ENCODE results near the gene FABP3. TPM values are rescaled to one million over a fixed set of nuclear protein-coding genes. Genes with fewer than 3 reads are reported as not detected.

FABP3 gene
- total and polyA plus RNA-seq, 2 of the 13 experiments (the other 11 are each of a cell fraction or from before 2014, with no cell fraction given), result 0.21 to 0.24 TPM

GRCh38 chr1:31412732-31413404 is 40.0 kb upstream of the FABP3 start, which contains the start of gene SERINC2 (continued):
- TF ChIP-seq ZBTB14 (CRISPR knock-in tag; IDR thresholded peaks at IDR 0.05) (no peak), ZMYM3 (CRISPR knock-in tag; IDR thresholded peaks at IDR 0.05) (peak; percentile 21; the same call in 1 of the 2 replicates), MED1 (CRISPR knock-in tag; IDR thresholded peaks at IDR 0.05) (no peak), ZBTB1 (CRISPR knock-in tag; IDR thresholded peaks at IDR 0.05; ENCODE audit: borderline replicate concordance) (no peak), ZFAT (CRISPR knock-in tag; conservative IDR thresholded peaks at IDR 0.05) (no peak), STAG1 (CRISPR knock-in tag; IDR thresholded peaks at IDR 0.05) (no peak), ZNF510 (CRISPR knock-in tag; IDR thresholded peaks at IDR 0.05; ENCODE audit: low read depth) (no peak), ZNF451 (CRISPR knock-in tag; IDR thresholded peaks at IDR 0.05) (0 out of 2 replicates have a peak, but pooled peaks have one; percentile 48), CEBPG (CRISPR knock-in tag; IDR thresholded peaks at IDR 0.05) (no peak), ZFP36L1 (CRISPR knock-in tag; IDR thresholded peaks at IDR 0.05) (no peak), ZNF770 (CRISPR knock-in tag; IDR thresholded peaks at IDR 0.05) (no peak), ZFP36 (IDR thresholded peaks at IDR 0.05; ENCODE audit: borderline replicate concordance, low read depth, low read length, partially characterized antibody) (no peak), ZNF552 (CRISPR knock-in tag; IDR thresholded peaks at IDR 0.05; ENCODE audit: borderline replicate concordance) (no peak), ZEB1 (IDR thresholded peaks at IDR 0.05; ENCODE audit: insufficient replicate concordance, low read depth) (peak; percentile 96), PREB (CRISPR knock-in tag; IDR thresholded peaks at IDR 0.05) (no peak), ZNF501 (CRISPR knock-in tag; IDR thresholded peaks at IDR 0.05) (no peak), ATF2 (CRISPR knock-in tag; IDR thresholded peaks at IDR 0.05) (no peak), NPAS2 (CRISPR knock-in tag; IDR thresholded peaks at IDR 0.05; ENCODE audit: borderline replicate concordance) (no peak), ZBED4 (CRISPR knock-in tag; IDR thresholded peaks at IDR 0.05; ENCODE audit: borderline replicate concordance) (no peak), ZNF891 (CRISPR knock-in tag; IDR thresholded peaks at IDR 0.05) (0 out of 2 replicates have a peak, but pooled peaks have one; percentile 7)
